ENCODE results near the gene NRN1L.

NRN1L gene

DNA sequence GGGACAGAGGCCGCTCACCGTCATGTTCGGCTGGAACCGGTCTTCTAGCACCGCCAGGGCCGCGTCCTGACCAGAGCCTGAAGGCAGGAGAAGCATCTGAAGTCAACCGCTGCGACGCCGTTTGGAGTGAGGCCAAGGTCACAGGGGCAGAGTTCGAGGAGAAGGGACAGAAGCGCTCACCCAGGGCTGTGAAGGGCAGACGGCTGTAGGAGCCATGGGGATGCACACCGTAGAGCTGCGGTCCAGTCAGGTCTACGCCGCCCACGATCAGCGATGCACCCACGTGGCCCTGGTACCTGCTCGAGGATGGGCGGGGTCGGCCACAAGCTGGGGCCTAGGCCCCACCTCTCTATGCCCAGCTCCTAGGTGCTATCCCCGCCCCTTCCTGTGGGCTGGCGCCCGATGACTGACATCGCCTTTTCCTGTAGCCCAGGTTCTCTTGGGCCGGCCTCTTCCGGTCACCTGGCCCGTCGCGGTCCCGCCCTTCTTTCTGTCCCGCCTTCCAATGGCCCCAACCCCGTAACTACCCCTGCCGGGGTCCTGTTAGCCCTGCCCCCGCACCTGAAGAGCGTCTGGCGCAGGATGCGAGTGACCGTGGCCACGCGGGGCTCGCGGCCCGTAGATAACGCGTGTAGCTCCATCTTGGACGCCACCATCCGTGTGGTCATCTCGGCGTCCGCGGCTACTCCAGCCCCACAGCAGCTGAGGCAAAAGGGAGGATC is 50.9 kb downstream of the NRN1L start:
- peak; percentile 51 to 96 (median 88) for DNase-seq
